Breast epithelium (tissue), 3 donors: ENCODE measurements around the gene TTI1.

ENCODE experiments used
- POLR2A ChIP-seq: fragments of 450-650 bp; IDR thresholded peaks from one replicate; pipeline ENCODE4 v1.6.1; 2016; ENCODE audit warnings: antibody characterized with exemption, mild to moderate bottlenecking, moderate library complexity
- TF ChIP-seq, protein P1 (sequence below), 3 donors: fragments of 450-650 bp; IDR thresholded peaks; one replicate each; pipeline ENCODE4 v1.5.1; 2016 to 2017; ENCODE audit warnings: antibody characterized with exemption in 3 of 3, mild to moderate bottlenecking in 3 of 3, moderate library complexity in 3 of 3

DNA sequence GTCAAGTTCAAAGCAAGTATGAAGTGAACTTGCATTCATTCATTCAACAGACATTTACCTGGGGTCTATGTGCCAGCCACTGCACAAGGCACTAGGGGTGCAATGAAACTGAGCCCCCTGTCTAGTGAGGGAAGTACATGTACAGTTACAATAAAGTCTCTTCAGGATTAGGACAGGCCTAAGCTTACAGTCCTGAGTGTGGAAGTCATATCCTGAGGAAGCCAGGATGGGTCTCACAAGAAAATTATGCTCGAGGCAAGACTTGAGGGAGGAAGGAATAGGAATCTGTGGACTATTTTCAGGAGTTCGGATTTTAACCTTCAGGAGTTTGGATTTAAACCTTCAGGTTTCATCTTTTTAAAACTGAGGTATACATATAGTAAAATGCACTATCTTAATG lies 19.4 kb downstream of the TTI1 start:
- TF ChIP-seq, protein P1, sequence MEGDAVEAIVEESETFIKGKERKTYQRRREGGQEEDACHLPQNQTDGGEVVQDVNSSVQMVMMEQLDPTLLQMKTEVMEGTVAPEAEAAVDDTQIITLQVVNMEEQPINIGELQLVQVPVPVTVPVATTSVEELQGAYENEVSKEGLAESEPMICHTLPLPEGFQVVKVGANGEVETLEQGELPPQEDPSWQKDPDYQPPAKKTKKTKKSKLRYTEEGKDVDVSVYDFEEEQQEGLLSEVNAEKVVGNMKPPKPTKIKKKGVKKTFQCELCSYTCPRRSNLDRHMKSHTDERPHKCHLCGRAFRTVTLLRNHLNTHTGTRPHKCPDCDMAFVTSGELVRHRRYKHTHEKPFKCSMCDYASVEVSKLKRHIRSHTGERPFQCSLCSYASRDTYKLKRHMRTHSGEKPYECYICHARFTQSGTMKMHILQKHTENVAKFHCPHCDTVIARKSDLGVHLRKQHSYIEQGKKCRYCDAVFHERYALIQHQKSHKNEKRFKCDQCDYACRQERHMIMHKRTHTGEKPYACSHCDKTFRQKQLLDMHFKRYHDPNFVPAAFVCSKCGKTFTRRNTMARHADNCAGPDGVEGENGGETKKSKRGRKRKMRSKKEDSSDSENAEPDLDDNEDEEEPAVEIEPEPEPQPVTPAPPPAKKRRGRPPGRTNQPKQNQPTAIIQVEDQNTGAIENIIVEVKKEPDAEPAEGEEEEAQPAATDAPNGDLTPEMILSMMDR (IDR thresholded peaks at IDR 0.05) = no peak
- TF ChIP-seq POLR2A = no peak
